ENCODE data around the gene GLRB. TPM values are rescaled to one million over a fixed set of nuclear protein-coding genes. Genes with fewer than 3 reads are reported as not detected.

GLRB gene
- total RNA-seq, 4 donors from 2014 or later: 0.27 to 1.3 (median 0.65) TPM

GRCh38 chr4:157096439-157096838 lies 20.5 kb downstream of the GLRB start:
- Histone ChIP-seq H3K9me3 (no peaks in the 10 kb centered on the region), H3K27me3 (no peaks in the 10 kb centered on the region), H3K27ac (no peak overlapping the region), H3K4me3 (no peak overlapping the region), H3K36me3 (no peaks in the 10 kb centered on the region), H3K4me1 (no peaks in the 10 kb centered on the region)
- no peak for DNase-seq
- no peak for TF ChIP-seq POLR2A (IDR thresholded peaks at IDR 0.05)
- TF ChIP-seq CTCF (IDR thresholded peaks at IDR 0.05): no peak
- intact Hi-C loops (cut with DNase I): no loop called here
- 68 to 78% methylated on average over 1 of the region's 1 CpG for WGBS, 2 donors

GRCh38 chr4:157099506-157099905 lies 23.6 kb downstream of the GLRB start:
- Histone ChIP-seq H3K4me1 (no peaks in the 10 kb centered on the region), H3K27me3 (no peaks in the 10 kb centered on the region), H3K27ac (no peak overlapping the region), H3K36me3 (no peaks in the 10 kb centered on the region), H3K9me3 (no peaks in the 10 kb centered on the region), H3K4me3 (no peak overlapping the region)
- intact Hi-C loops (cut with DNase I): no loop called here
- DNase-seq: no peak
- WGBS, 2 donors: 85 to 86% methylated on average over 4 of the region's 4 CpGs
- TF ChIP-seq CTCF (IDR thresholded peaks at IDR 0.05) (no peak), POLR2A (IDR thresholded peaks at IDR 0.05) (no peak)

GRCh38 chr4:157104541-157104940 lies 28.6 kb downstream of the GLRB start:
- WGBS, 2 donors: 65 to 70% methylated on average over 1 of the region's 1 CpG
- H3K27me3 ChIP-seq: no peaks in the 10 kb centered on the region
- H3K27ac ChIP-seq: no peak overlapping the region
- H3K9me3 ChIP-seq: no peaks in the 10 kb centered on the region
- H3K4me3 ChIP-seq: no peak overlapping the region
- TF ChIP-seq POLR2A (IDR thresholded peaks at IDR 0.05): no peak
- TF ChIP-seq CTCF (IDR thresholded peaks at IDR 0.05): no peak
- DNase-seq: no peak
- intact Hi-C loops (cut with DNase I): no loop called here
- H3K4me1 ChIP-seq: no peaks in the 10 kb centered on the region
- H3K36me3 ChIP-seq: no peaks in the 10 kb centered on the region

- no peaks in the 10 kb centered on the region for H3K9me3 ChIP-seq
- TF ChIP-seq POLR2A (IDR thresholded peaks at IDR 0.05): no peak
- no peak for TF ChIP-seq CTCF (IDR thresholded peaks at IDR 0.05)
- no peak for DNase-seq
- H3K36me3 ChIP-seq: no peaks in the 10 kb centered on the region
- H3K4me1 ChIP-seq: no peaks in the 10 kb centered on the region
- no peak overlapping the region for H3K4me3 ChIP-seq
- intact Hi-C loops (cut with DNase I): no loop called here
- H3K27me3 ChIP-seq: no peaks in the 10 kb centered on the region
- WGBS, 2 donors: 81 to 90% methylated on average over 6 of the region's 6 CpGs
- no peak overlapping the region for H3K27ac ChIP-seq
These were observed 38.7 kb downstream of the GLRB start for GRCh38 chr4:157114671-157115070.

- 68 to 80% methylated on average over 3 of the region's 3 CpGs for WGBS, 2 donors
- Histone ChIP-seq H3K36me3 (no peaks in the 10 kb centered on the region), H3K27me3 (no peaks in the 10 kb centered on the region), H3K4me1 (no peaks in the 10 kb centered on the region), H3K9me3 (no peaks in the 10 kb centered on the region), H3K27ac (no peak overlapping the region), H3K4me3 (no peak overlapping the region)
- DNase-seq: no peak
- intact Hi-C loops (cut with DNase I): no loop called here
- TF ChIP-seq CTCF (IDR thresholded peaks at IDR 0.05): no peak
- no peak for TF ChIP-seq POLR2A (IDR thresholded peaks at IDR 0.05)
These were observed 39.8 kb downstream of the GLRB start for GRCh38 chr4:157115613-157116335.

Measured in esophagus squamous epithelium (tissue), 5 donors.